GM18867 (cell line): ENCODE results near the gene CYP4B1.
"Not testable (repeated sequence)": the region's sequence is repeated elsewhere in the genome, so short reads cannot be mapped to it uniquely, and the experiment has no call there.

ENCODE experiments used
- ATAC-seq: cut with Tn5 transposase; IDR thresholded peaks from one replicate; pipeline ENCODE4 v1.9.1; 2021; ENCODE audit warnings: mild to moderate bottlenecking, moderate library complexity; ENCODE audit not compliant: unreplicated experiment

CYP4B1 gene

DNA sequence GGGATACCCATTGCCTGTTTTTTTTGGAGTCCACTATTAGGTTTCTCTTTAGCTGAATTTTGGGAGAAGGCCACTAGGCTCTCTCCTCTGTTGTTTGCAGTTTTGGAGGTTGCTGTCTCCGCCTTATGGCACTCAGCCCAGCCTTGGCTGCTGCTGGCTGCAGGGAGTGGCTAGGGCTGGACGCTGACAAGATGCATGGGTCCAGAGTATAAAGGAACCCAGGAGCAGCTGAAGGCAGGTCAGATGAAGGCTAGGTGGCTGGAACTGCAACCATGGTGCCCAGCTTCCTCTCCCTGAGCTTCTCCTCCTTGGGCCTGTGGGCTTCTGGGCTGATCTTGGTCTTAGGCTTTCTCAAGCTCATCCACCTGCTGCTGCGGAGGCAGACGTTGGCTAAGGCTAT lies at the start of gene CYP4B1:
Gene CYP4B1 (plus strand): TSS at position 237 of the 400 bp plus-strand sequence. CDS start 36 bp downstream, at position 273.
- ATAC-seq = no peak

DNA sequence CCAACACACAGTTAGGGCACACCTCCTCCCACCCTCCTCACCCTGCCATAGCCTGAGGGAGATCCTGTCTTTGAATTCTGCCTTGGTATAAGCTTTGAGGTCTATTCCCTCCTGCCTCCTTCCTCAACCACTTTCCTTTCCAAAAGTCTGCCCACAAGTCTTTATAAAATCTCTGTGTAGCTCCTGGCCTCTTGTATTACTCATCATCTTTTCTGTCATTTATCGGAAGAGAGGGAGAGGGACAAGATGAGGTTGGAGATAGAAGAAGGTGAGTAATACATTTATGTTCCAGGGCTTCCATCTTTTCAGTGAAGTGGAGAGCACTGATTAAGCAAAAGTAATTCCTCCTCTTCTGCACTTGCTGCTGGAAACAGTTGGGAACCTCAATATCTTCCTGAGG lies 49.4 kb upstream of the CYP4B1 start:
- ATAC-seq = no peak

DNA sequence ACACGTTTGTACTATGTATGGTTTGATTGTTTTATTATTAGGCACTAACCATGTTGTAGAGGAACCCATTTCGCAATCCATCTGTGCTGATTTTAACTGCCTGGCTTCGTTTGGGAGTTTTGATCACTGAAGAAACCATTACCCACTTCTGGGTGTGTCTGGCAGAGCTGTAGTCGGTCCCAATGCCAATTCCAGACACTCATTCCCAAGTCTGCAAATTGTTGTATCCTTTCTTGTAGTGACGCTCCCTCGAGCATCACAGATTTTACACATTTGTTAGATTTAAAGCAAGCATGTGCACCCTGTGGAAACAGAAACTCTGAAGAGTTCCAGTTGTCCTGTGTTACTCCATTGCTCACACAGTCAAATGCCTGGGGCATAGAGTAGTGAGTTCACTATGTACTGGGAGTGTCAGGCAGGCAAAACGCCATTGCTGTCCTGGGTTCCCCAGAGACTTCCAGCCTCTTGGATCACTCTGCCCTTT lies 48.9 kb upstream of the CYP4B1 start:
- no peak for ATAC-seq

DNA sequence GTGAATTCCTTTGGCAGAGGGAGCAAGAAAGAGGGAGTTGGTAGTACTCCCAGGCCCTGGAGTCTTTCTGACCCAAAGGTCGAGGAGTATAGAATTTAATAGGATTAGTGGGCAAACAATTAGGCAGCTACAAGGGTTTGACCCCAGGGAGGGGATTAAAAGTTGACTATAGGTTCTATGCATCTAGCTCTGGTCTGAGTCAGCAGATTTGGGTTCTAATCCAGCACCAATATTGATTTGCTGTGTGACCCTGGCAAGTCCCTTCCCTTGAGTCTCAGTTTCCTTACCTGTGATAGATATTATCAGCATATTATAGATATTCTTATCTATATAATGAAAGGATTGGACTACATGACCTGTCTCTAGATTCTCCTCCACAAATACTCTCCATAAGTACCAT lies 44.9 kb upstream of the CYP4B1 start:
- ATAC-seq = no peak

DNA sequence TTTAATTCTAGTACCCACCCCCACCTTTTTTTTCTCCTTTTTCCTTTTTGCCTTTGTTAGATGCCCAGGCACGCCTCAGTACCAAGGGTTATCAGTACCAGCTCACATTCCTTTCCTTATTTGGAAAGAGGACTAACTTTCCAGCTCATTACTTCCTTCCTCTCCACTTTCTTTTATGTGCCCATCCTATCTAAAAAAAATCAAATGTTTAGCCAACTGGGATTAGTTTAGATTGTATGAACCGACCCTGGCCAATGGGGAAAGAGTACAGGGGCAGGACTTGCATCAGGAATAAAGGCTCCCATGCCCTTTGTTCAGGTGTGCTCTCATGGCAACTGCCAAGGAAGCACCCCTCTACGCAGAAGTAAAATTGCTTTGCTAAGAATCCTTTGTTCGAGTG lies 44.1 kb upstream of the CYP4B1 start:
- ATAC-seq = not testable (repeated sequence)

DNA sequence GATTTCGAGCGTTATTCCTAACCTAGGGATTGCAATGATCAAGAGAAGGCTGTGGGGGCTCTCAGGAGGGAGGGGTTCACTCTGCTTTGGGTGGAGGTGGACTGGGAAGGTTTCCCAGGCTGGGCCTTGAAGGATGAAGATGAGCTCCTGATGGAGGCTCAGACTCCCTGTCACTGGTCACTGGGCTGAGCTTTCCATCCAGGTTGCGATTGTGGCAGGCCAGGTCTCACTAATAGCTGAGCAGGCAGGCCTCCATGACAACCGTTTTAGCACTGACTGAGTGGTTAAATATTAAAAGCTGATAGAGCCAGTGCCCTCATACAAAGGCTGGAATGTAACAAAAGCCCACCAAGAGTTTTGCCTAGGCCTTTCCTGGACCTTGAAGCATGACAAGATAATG lies 43.7 kb upstream of the CYP4B1 start:
- ATAC-seq = no peak

DNA sequence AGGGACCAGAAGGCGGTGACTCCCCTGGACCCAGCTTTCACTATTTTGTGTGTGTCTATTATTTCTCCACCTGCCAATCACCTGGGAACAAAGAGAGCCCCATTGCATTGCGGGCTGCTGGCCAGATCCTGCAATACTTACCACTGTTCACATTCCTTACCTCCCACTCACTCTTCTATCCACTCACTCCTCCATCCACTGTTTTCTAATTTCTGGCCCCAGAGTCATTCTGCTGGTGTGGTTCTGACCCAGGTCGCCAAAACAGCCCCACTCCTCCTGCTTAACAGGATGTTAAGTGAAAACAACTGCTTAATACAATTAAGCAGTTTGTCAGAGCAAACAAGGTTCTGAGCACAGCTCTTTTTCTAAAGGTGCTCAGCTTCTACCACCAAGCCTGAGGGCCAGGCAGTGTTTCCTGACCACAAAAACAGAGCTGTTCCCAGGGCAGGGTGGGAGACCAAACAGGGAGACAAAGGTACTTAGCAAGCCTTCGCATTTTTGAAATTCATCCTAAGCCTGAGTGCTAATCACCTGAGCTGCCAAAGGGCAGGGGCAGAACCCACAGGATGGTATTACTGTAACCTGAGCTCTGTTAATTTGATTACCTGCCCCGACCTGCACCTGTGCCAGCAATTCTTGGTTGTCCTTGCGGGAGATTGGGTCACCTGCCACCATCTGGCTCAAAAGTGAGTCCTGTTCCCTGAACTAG lies 41.4 kb upstream of the CYP4B1 start:
- no peak for ATAC-seq

DNA sequence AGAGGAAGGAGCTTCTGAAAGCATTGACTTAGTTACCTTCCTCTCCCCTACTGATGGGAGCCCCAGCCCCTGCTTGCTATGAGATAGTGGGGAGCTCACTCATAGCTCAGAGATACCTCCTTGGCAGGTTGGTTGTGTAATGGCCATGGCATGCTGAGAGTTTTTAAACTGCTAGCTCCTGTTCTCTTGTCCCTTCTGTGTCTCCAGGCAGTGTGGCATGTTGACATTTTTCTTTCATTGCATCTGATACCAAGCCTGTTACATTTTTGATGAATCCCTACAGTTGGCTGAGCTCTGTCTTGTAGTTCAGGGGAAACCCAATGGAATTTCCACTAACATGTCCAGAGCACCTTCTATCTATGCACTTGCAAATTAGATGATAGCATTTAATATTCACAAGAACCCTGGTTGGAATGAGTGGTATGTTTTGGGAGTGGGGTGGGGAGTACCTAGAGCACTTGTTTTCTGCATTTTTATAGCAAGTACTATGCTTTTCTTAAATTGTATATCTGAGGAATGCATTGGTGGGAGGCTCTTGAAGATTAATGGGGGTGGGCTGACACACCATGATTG lies 40.8 kb upstream of the CYP4B1 start:
- no peak for ATAC-seq

DNA sequence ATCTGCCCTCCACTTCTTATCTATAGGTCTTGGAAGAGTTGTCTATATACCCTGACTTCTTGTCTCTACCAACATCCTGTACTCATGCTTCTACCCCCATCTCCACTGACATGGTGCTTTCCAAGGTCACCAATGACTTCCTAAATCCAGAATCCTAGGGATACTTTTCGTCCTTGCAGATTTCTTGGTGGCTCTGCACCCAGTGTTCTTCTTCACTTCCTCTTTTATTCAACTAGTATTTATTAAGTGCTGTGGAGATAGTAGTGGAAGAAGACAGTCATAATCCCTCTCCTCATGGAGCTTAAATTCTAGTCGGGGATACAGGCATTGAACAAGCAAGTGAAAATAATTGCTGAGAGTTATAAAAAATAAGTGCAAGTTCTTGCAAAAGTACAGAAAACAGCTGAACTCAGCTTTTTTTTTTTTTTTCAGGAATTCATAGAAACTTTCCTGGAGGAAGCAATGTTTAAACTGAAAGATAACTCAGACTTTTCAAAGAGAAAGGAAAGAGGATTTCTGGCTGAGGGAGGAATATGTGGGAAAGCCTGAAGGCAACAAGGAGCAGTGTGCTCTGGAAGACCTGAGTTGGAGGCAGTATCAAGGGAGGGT lies 38.2 kb upstream of the CYP4B1 start:
- ATAC-seq = no peak

DNA sequence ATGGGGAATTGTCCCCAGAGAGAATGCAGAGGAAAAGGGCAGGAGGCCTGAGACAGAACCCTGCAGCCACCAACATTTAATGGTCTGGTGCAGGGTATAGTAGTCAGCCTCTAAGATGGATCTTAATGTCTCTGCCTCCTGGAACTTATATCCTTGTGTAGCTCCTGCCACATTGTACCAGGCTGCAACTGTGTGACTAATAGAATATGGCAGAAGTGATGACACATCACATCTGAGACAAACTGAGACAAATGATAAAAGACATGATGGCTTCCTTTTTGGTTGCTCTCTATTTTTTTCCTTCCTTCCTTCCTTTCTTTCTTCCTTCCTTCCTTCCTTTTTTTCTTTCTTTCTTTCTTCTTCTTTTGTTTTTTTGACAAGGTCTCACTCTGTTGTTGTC lies 37.1 kb upstream of the CYP4B1 start:
- ATAC-seq = no peak

DNA sequence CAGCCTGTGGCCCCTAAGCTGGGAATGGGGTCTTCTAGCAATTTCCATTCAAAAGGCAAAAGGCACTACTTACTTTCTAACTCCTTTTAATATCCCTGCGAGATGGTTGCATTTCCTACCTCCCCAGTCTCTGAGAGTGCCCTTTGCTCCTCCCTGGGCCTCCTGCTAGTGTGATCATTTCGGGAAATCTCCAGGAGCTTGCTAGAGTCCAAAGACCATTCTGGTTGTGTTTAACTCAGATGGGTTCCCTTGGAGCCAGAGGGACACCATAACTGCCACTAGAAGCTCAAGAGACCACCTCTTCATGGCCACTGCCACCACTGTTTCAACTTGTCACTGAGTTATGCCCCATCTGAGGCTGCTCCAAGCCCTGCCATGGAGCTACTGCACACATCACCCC lies 34.4 kb upstream of the CYP4B1 start:
- no peak for ATAC-seq

DNA sequence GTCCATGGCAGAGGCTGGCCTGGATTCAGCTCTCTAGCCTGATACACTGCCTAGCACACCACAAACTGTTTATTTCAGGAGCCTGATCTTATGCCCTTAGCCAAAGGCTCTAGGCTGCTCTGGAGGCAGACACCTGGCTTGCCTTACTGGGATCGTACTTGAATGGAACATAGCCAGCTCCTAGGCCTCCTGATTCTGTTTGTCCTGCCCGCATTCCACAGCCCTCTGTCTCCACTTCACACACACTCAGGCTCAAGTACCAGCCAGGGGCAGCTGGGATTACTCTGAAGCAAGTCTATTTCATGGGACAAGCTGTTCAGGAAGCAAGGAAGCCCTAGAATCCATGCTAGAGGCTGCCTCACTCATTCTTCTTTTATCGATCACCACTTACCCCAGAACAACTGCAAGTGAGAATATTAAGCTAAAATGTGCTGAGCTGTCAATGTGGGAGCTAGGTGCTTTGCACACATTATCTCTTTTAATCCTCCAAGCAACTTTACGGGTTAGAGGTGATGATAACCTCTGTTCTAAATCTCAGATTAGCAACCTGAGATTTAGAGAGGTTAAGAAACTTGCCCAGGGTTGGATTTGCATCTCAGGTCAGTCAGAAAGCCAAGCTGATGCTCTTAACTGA lies 31.1 kb upstream of the CYP4B1 start:
- ATAC-seq = no peak

DNA sequence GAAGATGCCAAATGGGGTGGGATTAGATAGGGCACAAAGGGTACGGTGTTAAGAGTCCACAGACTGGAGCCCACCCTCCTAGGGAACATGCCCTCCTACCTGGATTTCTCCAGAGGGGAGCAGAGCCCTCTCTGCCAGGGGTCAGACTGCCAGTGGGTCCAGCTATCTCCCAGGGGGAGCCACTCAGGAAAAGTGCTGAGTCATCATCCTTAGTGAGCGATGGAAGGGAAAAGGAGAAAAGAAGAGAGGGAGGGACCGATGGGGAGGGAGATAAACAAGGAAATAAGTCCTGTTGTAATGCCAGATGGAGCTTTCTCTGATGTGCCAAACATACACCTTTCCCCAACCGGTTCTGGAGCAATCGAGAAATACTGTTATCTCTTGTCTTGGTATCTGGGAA lies 30.4 kb upstream of the CYP4B1 start:
- ATAC-seq = no peak

DNA sequence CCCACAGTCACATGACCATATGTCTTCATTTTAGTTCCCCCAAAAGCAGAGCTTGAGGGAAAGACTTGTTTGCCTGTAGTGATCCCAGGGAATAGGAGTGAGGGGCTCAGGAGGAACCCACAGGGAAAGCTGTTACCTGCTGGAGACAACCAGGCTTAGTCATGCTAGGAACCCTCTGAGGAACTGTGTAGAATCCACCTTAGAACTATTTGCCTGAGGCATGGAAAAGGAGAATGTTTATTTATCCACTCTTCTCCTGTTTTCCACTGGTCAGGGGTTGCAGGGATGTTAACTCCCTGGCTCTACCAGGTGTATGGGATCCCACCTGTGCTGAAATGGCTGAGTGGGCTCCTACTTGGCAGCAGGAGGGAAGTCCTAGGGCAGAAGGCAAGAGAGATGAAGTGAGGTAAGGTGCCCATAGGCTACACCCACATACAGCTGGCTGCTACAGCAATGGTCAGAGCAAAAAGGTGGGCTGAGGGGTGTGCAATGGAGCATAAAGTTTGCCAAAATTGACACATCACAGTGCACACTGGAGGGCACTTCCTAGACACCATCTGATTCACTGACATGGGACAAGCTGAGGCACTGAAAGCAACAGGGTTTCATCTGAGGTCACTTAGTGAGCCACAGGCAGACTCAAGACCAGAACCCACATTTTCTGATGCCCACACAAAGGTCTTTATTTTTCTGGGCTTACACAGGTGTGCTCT lies 29.7 kb upstream of the CYP4B1 start:
- no peak for ATAC-seq

DNA sequence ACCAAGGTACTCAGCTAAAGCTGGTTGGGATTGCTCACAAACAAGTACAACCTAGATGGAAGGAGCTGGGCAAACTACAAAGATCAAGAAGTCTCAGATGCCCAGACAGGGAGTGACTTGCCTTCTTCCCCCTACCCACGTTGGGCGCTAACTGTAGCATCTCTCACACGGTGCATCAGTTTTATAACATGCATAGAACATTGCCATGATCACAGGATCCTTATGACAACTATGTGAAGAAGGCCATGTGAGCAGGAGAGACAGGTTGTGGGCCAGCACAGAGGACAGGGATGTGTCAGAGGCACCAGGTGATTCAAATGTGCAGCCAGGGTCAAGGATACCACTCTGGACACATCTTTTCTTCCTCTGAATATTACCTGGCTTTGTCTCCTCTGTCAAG lies 28.3 kb upstream of the CYP4B1 start:
- ATAC-seq = no peak

DNA sequence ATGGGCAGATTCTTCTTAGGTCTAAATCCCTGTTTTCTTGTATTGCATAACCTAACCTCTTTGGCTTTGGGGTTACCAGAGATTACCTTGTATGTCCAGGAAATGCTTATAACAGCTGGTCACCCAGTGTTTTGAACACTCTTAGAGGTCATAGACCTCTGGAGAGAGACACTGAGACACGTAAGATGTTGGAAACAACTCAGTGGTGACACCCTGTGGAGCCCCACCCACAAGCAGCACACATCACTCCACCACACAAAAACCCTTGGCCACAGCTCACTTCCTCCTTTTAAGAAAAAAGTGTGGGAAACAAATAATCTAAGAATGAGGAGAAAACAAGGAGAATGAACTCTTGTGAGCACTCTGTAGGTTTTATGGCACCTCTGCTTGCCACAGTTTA lies 26.3 kb upstream of the CYP4B1 start:
- no peak for ATAC-seq

DNA sequence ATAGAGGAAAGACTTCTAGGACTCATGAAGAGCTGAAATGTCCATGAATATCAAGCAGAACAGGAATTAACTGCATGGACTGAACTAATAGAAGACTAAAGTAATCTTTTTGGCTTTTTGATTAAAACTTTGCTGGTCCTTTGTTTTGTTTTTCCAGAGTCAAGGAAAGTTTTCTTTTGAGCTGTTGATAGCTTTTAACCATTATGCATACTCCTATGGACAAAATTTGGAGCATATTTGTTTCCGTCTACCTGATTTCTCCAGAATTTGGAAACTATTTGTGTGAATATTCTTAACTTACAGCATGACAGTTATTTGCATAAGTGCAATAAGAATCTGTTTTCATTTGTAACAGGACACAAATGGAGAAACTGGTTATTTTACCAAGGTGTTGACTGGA lies 24.5 kb upstream of the CYP4B1 start:
- ATAC-seq = no peak

DNA sequence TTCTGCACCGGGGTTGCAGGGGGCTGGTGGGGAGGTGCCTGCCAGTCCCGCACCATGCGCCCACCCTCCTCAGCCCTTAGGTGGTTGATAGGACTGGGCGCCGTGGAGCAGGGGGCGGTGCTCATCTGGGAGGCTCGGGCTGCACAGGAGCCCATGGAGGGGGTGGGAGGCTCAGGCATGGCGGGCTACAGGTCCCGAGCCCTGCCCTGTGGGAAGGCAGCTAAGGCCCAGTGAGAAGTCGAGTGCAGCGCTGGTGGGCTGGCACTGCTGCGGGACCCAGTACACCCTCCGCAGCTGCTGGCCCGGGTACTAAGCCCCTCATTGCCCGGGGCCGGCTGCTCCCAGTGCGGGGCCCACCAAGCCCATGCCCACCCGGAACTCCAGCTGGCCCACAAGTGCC lies 20.4 kb upstream of the CYP4B1 start:
- not testable (repeated sequence) for ATAC-seq

DNA sequence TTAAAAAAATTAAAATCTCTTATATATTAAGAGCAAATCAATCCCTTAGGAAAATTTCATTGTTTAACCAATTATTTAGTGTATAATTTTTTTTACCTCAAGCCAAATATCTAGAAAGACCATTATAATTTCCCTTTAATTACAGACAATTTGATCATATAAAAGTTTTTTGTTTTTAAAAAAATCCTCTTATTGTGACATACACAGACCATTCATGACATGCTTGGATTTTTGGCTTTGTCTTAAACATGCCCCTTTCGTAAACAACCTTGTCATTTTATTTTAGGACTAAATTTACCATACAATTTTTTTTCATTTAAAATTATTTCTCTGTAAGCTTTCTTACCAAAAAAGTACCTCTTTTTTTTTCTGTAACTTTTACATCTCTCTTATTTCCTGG lies 14.2 kb upstream of the CYP4B1 start:
- no peak for ATAC-seq

DNA sequence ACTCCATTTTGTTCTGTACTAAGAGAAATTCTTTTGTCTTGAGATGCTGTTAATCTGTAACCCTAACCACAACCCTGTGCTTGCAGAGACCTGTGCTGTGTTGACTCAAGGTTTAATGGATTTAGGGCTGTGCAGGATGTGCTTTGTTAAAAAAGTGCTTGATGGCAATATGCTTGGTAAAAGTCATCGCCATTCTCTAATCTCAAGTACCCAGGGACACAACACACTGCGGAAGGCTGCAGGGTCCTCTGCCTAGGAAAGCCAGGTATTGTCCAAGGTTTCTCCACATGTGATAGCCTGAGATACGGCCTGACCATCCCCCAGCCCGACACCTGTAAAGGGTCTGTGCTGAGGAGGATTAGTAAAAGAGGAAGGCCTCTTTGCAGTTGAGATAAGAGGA lies 10.2 kb upstream of the CYP4B1 start:
- not testable (repeated sequence) for ATAC-seq

DNA sequence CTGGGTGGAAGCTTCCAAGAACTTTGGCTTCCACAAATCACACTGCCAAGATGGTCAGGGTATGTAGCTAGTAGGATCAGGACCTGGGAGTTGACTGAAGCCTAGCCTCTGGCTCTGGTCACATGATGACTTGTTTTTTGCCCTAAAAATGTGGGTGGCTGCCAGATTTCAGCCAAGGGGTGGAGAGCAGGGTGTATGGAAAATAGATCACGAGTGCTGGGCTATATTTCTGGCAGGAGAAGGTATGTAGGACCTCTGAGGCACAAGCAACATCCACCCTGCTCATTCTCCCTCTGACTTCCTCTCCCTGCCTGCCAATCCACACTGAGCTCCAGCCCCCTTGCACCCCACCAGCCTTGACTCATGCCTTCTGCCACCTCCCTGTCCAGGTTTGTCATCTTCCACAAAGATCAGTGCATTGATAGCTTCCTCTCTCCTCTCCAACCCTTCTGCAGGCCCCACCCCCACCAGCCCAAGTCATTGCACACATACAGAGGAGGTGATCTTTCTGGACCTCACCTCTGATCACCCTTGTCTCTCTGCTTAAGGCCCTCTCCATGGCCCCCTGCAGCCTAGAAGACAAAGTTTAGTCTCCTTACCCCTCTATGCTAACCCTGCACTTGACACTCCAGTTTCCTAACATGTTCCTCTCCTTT lies 8.3 kb upstream of the CYP4B1 start:
- ATAC-seq = no peak
